WTC11 (cell line): ENCODE data around the gene LYRM4. TPM values are rescaled to one million over a fixed set of nuclear protein-coding genes. Genes with fewer than 3 reads are reported as not detected.

Experiments used
- ATAC-seq: fragments of 200-7000 bp; cut with Tn5 transposase; 2 replicates; pipeline ENCODE4 v1.10.0; 2021; ENCODE audit warnings: mild to moderate bottlenecking, moderate library complexity
- CTCF ChIA-PET: fragments of 300-600 bp; sonication (Branson Sonifier 250); formaldehyde crosslinking; loops from one replicate; lab custom pipeline; 2021; ENCODE audit warnings: antibody characterized with exemption; lab: Charles Lee
- POLR2A ChIA-PET: fragments of 350-600 bp; sonication (Branson Sonifier 250); formaldehyde crosslinking; loops from one replicate; lab custom pipeline; 2021; ENCODE audit warnings: antibody characterized with exemption; lab: Charles Lee
- DNase-seq: peaks from one replicate; pipeline ENCODE4 v3.0.0; 2021; ENCODE audit warnings: low spot score
- H3K27ac Mint-ChIP-seq: 2 replicates; pipeline ENCODE4 v1.8.0; 2021; ENCODE audit warnings: mixed read lengths
- H3K27me3 Mint-ChIP-seq: 2 replicates; pipeline ENCODE4 v1.8.0; 2021; ENCODE audit warnings: low read depth, mild to moderate bottlenecking, moderate library complexity, mixed read lengths
- H3K36me3 Mint-ChIP-seq: 2 replicates; pipeline ENCODE4 v1.8.0; 2021; ENCODE audit warnings: mixed read lengths
- H3K4me1 Mint-ChIP-seq: 2 replicates; pipeline ENCODE4 v1.8.0; 2022; ENCODE audit warnings: mixed read lengths
- H3K4me3 Mint-ChIP-seq: 2 replicates; pipeline ENCODE4 v1.8.0; 2021; ENCODE audit warnings: mild to moderate bottlenecking, moderate library complexity, mixed read lengths
- H3K9me3 Mint-ChIP-seq: 2 replicates; pipeline ENCODE4 v1.8.0; 2021; ENCODE audit warnings: mixed read lengths
- ATF1 ChIP-seq: sonication (generic); formaldehyde crosslinking; IDR thresholded peaks from 2 replicates; pipeline ENCODE4 v1.8.1; 2023; ENCODE audit warnings: mild to moderate bottlenecking, moderate library complexity, missing genetic modification reagents
- ATF2 ChIP-seq: sonication (generic); formaldehyde crosslinking; IDR thresholded peaks from 2 replicates; pipeline ENCODE4 v1.8.1; 2022; ENCODE audit warnings: low read depth, missing genetic modification reagents, borderline replicate concordance
- CBFB ChIP-seq: sonication (generic); formaldehyde crosslinking; IDR thresholded peaks from 2 replicates; pipeline ENCODE4 v1.8.1; 2022; ENCODE audit warnings: mild to moderate bottlenecking, low read depth, missing genetic modification reagents
- CREB1 ChIP-seq: sonication (generic); formaldehyde crosslinking; IDR thresholded peaks from 2 replicates; pipeline ENCODE4 v1.8.0; 2023; ENCODE audit warnings: mild to moderate bottlenecking, missing genetic modification reagents
- CREM ChIP-seq: sonication (generic); formaldehyde crosslinking; IDR thresholded peaks from 2 replicates; pipeline ENCODE4 v1.8.1; 2022; ENCODE audit warnings: mild to moderate bottlenecking, missing genetic modification reagents, moderate library complexity
- E2F4 ChIP-seq: sonication (generic); formaldehyde crosslinking; IDR thresholded peaks from 2 replicates; pipeline ENCODE4 v1.8.1; 2022; ENCODE audit warnings: low read depth, mild to moderate bottlenecking, moderate library complexity, missing genetic modification reagents, borderline replicate concordance
- EMX1 ChIP-seq: fragments of 250-450 bp; sonication (Bioruptor Pico); IDR thresholded peaks from 2 replicates; pipeline ENCODE4 v1.8.0; 2021; ENCODE audit warnings: mild to moderate bottlenecking
- IRF2 ChIP-seq: sonication (generic); formaldehyde crosslinking; IDR thresholded peaks from 2 replicates; pipeline ENCODE4 v1.8.0; 2022; ENCODE audit warnings: low read depth, missing genetic modification reagents, borderline replicate concordance
- MAX ChIP-seq: sonication (generic); formaldehyde crosslinking; IDR thresholded peaks from 2 replicates; pipeline ENCODE4 v1.8.0; 2022; ENCODE audit warnings: mild to moderate bottlenecking, missing genetic modification reagents
- MXD4 ChIP-seq: fragments of 250-450 bp; sonication (Bioruptor Pico); IDR thresholded peaks from 2 replicates; pipeline ENCODE4 v1.8.0; 2021; ENCODE audit warnings: mild to moderate bottlenecking, moderate library complexity, borderline replicate concordance
- OVOL2 ChIP-seq: fragments of 250-450 bp; sonication (Bioruptor Pico); IDR thresholded peaks from 2 replicates; pipeline ENCODE4 v1.9.0; 2021; ENCODE audit warnings: mild to moderate bottlenecking, borderline replicate concordance
- RELA ChIP-seq: sonication (generic); formaldehyde crosslinking; IDR thresholded peaks from 2 replicates; pipeline ENCODE4 v1.8.1; 2022; ENCODE audit warnings: missing genetic modification reagents, mild to moderate bottlenecking, borderline replicate concordance
- RORB ChIP-seq: fragments of 250-450 bp; sonication (Bioruptor Pico); IDR thresholded peaks from 2 replicates; pipeline ENCODE4 v1.9.0; 2021; ENCODE audit warnings: mild to moderate bottlenecking
- TCF7 ChIP-seq: sonication (generic); formaldehyde crosslinking; IDR thresholded peaks from 2 replicates; pipeline ENCODE4 v1.8.0; 2022; ENCODE audit warnings: mild to moderate bottlenecking, low read depth, missing genetic modification reagents, moderate library complexity
- ZNF138 ChIP-seq: sonication (generic); formaldehyde crosslinking; conservative IDR thresholded peaks from 2 replicates; pipeline ENCODE4 v1.8.1; 2022; ENCODE audit warnings: mild to moderate bottlenecking, moderate library complexity, missing genetic modification reagents
- ZNF423 ChIP-seq: fragments of 250-450 bp; sonication (Bioruptor Pico); IDR thresholded peaks from 2 replicates; pipeline ENCODE4 v2.1.2; 2022; ENCODE audit warnings: mild to moderate bottlenecking, moderate library complexity
- ZNF671 ChIP-seq: fragments of 250-450 bp; sonication (Bioruptor Pico); IDR thresholded peaks from 2 replicates; pipeline ENCODE4 v1.8.0; 2021; ENCODE audit warnings: mild to moderate bottlenecking
- total RNA-seq: library from RNA; stranded (reverse); gene quantifications from 3 replicates; pipeline ENCODE4 v1.2.3, GENCODE V29; 2021
- TF ChIP-seq, protein P1 (sequence below): fragments of 250-450 bp; sonication (Bioruptor Pico); IDR thresholded peaks from 2 replicates; pipeline ENCODE4 v2.1.2; 2022; ENCODE audit warnings: mild to moderate bottlenecking, moderate library complexity
- TF ChIP-seq, protein P2 (sequence below): sonication (generic); formaldehyde crosslinking; IDR thresholded peaks from 2 replicates; pipeline ENCODE4 v1.8.1; 2023; ENCODE audit warnings: mild to moderate bottlenecking, missing genetic modification reagents
- TF ChIP-seq, protein P3 (sequence below): sonication (generic); formaldehyde crosslinking; IDR thresholded peaks from 2 replicates; pipeline ENCODE4 v1.8.0; 2023; ENCODE audit warnings: mild to moderate bottlenecking, missing genetic modification reagents
- TF ChIP-seq, protein P4 (sequence below): sonication (generic); formaldehyde crosslinking; IDR thresholded peaks from 2 replicates; pipeline ENCODE4 v1.8.0; 2022; ENCODE audit warnings: mild to moderate bottlenecking, missing genetic modification reagents
- TF ChIP-seq, protein P5 (sequence below): fragments of 200-600 bp; IDR thresholded peaks from 2 replicates; pipeline ENCODE4 v1.8.0; 2022; ENCODE audit warnings: antibody characterized with exemption

LYRM4 gene
- total RNA-seq, 1 experiment from 2014 or later, result 49.7 TPM

GRCh38 chr6:5201271-5201670 is 59.5 kb downstream of the LYRM4 start (continued):
- TF ChIP-seq, protein P1, sequence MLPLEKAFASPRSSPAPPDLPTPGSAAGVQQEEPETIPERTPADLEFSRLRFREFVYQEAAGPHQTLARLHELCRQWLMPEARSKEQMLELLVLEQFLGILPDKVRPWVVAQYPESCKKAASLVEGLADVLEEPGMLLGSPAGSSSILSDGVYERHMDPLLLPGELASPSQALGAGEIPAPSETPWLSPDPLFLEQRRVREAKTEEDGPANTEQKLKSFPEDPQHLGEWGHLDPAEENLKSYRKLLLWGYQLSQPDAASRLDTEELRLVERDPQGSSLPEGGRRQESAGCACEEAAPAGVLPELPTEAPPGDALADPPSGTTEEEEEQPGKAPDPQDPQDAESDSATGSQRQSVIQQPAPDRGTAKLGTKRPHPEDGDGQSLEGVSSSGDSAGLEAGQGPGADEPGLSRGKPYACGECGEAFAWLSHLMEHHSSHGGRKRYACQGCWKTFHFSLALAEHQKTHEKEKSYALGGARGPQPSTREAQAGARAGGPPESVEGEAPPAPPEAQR (CRISPR knock-in tag), result no peak
- TF ChIP-seq, protein P2, sequence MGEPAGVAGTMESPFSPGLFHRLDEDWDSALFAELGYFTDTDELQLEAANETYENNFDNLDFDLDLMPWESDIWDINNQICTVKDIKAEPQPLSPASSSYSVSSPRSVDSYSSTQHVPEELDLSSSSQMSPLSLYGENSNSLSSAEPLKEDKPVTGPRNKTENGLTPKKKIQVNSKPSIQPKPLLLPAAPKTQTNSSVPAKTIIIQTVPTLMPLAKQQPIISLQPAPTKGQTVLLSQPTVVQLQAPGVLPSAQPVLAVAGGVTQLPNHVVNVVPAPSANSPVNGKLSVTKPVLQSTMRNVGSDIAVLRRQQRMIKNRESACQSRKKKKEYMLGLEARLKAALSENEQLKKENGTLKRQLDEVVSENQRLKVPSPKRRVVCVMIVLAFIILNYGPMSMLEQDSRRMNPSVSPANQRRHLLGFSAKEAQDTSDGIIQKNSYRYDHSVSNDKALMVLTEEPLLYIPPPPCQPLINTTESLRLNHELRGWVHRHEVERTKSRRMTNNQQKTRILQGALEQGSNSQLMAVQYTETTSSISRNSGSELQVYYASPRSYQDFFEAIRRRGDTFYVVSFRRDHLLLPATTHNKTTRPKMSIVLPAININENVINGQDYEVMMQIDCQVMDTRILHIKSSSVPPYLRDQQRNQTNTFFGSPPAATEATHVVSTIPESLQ (CRISPR knock-in tag), result no peak
- TF ChIP-seq, protein P3, sequence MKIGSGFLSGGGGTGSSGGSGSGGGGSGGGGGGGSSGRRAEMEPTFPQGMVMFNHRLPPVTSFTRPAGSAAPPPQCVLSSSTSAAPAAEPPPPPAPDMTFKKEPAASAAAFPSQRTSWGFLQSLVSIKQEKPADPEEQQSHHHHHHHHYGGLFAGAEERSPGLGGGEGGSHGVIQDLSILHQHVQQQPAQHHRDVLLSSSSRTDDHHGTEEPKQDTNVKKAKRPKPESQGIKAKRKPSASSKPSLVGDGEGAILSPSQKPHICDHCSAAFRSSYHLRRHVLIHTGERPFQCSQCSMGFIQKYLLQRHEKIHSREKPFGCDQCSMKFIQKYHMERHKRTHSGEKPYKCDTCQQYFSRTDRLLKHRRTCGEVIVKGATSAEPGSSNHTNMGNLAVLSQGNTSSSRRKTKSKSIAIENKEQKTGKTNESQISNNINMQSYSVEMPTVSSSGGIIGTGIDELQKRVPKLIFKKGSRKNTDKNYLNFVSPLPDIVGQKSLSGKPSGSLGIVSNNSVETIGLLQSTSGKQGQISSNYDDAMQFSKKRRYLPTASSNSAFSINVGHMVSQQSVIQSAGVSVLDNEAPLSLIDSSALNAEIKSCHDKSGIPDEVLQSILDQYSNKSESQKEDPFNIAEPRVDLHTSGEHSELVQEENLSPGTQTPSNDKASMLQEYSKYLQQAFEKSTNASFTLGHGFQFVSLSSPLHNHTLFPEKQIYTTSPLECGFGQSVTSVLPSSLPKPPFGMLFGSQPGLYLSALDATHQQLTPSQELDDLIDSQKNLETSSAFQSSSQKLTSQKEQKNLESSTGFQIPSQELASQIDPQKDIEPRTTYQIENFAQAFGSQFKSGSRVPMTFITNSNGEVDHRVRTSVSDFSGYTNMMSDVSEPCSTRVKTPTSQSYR (CRISPR knock-in tag), result no peak

DNA sequence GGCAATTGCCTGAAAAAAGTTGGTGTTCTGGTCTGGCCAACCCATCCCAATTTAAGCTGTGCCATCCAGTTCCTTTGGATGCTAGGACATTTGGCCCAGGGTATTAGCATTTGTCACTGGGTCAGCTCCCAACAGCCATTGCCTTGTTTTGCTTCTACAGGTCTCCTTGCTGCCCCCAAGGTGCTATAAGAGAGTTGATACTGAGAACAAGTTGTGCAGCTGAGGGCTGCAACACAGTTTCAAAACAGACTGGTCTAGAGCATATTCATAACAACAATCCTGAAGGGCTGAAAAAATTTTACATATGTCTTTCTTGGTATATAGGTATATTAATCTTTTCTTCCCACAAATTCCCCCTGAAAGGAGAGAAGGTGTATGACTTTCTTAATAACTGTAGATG is 61.0 kb downstream of the LYRM4 start:
- POLR2A ChIA-PET, result no interaction called here
- no peak for TF ChIP-seq E2F4
- no peak for TF ChIP-seq ZNF423 (CRISPR knock-in tag)
- TF ChIP-seq OVOL2, result no peak
- TF ChIP-seq RELA (CRISPR knock-in tag), result no peak
- no peak for TF ChIP-seq TCF7 (CRISPR knock-in tag)
- TF ChIP-seq EMX1 (CRISPR knock-in tag), result no peak
- TF ChIP-seq ATF2, result no peak
- TF ChIP-seq CREM (CRISPR knock-in tag), result no peak
- no peak for TF ChIP-seq ZNF671 (CRISPR knock-in tag)
- no peak for TF ChIP-seq ATF1 (CRISPR knock-in tag)
- TF ChIP-seq MAX (CRISPR knock-in tag), result no peak
- TF ChIP-seq, all 79 proteins: peak for 0
- no peak for DNase-seq
- Mint-ChIP-seq H3K27me3 (no peaks in the 10 kb centered on the region), H3K27ac (no peak overlapping the region), H3K4me3 (no peak overlapping the region), H3K36me3 (peaks cover 11% of the 10 kb centered on the region), H3K9me3 (peaks cover 6% of the 10 kb centered on the region), H3K4me1 (peaks cover 10% of the 10 kb centered on the region)
- CTCF ChIA-PET, result interaction anchor here (1.2 kb wide), 2 partner anchors 20 to 56 kb away, joined by 3 to 4 read pairs; no protein-coding TSS in a partner anchor
- no peak for ATAC-seq

DNA sequence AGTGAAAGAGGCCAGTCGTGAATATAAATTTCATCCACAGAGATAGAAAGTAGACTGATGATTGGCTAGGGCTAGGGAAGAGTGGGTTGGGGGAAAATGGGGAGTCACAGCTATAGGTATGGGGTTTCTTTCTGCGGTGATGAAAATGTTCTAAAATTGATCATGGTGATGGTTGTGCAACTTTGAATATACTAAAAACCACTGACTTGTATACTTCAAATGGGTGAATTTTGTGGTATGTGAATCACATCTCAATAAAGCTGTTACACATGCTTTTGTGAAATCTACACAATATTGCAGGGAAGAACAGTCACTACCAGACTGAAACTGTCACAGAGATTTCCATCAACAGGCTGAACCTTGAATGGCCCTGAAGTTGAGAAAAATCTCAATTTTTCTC is 61.5 kb downstream of the LYRM4 start:
- H3K27ac Mint-ChIP-seq, result no peak overlapping the region
- H3K36me3 Mint-ChIP-seq, result peaks cover 12% of the 10 kb centered on the region
- ATAC-seq, result no peak
- no peaks in the 10 kb centered on the region for H3K27me3 Mint-ChIP-seq
- H3K4me1 Mint-ChIP-seq, result peaks cover 6% of the 10 kb centered on the region
- H3K4me3 Mint-ChIP-seq, result no peak overlapping the region
- H3K9me3 Mint-ChIP-seq, result peaks cover 6% of the 10 kb centered on the region
- ChIA-PET POLR2A (no interaction called here), CTCF (interaction anchor here (1.2 kb wide), 1 partner anchor 56 kb away, joined by 4 read pairs; no protein-coding TSS in a partner anchor)
- DNase-seq, result no peak
- TF ChIP-seq RORB (CRISPR knock-in tag) (no peak), CREB1 (CRISPR knock-in tag) (no peak), ATF1 (CRISPR knock-in tag) (no peak), ZNF423 (CRISPR knock-in tag) (no peak), CBFB (CRISPR knock-in tag) (no peak), ZNF138 (no peak), IRF2 (CRISPR knock-in tag) (no peak), MXD4 (CRISPR knock-in tag) (no peak)
- TF ChIP-seq, protein P4, sequence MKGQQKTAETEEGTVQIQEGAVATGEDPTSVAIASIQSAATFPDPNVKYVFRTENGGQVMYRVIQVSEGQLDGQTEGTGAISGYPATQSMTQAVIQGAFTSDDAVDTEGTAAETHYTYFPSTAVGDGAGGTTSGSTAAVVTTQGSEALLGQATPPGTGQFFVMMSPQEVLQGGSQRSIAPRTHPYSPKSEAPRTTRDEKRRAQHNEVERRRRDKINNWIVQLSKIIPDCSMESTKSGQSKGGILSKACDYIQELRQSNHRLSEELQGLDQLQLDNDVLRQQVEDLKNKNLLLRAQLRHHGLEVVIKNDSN (CRISPR knock-in tag), result no peak
- TF ChIP-seq, protein P5, sequence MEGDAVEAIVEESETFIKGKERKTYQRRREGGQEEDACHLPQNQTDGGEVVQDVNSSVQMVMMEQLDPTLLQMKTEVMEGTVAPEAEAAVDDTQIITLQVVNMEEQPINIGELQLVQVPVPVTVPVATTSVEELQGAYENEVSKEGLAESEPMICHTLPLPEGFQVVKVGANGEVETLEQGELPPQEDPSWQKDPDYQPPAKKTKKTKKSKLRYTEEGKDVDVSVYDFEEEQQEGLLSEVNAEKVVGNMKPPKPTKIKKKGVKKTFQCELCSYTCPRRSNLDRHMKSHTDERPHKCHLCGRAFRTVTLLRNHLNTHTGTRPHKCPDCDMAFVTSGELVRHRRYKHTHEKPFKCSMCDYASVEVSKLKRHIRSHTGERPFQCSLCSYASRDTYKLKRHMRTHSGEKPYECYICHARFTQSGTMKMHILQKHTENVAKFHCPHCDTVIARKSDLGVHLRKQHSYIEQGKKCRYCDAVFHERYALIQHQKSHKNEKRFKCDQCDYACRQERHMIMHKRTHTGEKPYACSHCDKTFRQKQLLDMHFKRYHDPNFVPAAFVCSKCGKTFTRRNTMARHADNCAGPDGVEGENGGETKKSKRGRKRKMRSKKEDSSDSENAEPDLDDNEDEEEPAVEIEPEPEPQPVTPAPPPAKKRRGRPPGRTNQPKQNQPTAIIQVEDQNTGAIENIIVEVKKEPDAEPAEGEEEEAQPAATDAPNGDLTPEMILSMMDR, result no peak
